ENCODE data around the gene ABCG8. TPM values are rescaled to one million over a fixed set of nuclear protein-coding genes. Genes with fewer than 3 reads are reported as not detected.

Gene ABCG8
- total RNA-seq, 1 donor from 2014 or later: not detected

DNA sequence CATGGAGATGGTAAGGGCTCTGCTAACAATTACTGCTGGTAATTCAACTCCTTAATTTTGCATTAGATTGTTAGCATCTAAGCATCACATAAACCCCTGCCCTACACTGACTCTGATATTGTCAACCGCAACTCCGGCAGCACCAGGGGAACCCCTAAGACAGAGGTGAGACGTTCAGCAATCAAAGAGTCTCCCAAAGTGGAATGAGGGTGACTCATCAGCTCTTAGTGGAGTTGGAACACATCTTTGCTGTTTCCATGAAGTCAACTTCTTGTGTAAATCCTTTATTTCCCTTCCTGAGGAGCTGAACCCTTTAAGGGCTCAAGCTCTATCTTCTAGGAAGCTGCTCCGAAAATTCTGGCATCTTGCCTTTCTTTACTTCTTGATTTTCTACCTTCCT, 52.1 kb downstream of the ABCG8 start:
- Mint-ChIP-seq H3K36me3 (ENCODE audit: low read depth, unreplicated experiment) (peaks cover 21% of the 10 kb centered on the region), H3K27me3 (ENCODE audit: unreplicated experiment) (peaks cover 3% of the 10 kb centered on the region), H3K9me3 (ENCODE audit: unreplicated experiment) (no peaks in the 10 kb centered on the region), H3K4me1 (ENCODE audit: unreplicated experiment) (no peaks in the 10 kb centered on the region), H3K27ac (ENCODE audit: unreplicated experiment) (no peak overlapping the region), H3K4me3 (ENCODE audit: unreplicated experiment) (peak overlapping the region; percentile 13)
- TF ChIP-seq, protein P1, sequence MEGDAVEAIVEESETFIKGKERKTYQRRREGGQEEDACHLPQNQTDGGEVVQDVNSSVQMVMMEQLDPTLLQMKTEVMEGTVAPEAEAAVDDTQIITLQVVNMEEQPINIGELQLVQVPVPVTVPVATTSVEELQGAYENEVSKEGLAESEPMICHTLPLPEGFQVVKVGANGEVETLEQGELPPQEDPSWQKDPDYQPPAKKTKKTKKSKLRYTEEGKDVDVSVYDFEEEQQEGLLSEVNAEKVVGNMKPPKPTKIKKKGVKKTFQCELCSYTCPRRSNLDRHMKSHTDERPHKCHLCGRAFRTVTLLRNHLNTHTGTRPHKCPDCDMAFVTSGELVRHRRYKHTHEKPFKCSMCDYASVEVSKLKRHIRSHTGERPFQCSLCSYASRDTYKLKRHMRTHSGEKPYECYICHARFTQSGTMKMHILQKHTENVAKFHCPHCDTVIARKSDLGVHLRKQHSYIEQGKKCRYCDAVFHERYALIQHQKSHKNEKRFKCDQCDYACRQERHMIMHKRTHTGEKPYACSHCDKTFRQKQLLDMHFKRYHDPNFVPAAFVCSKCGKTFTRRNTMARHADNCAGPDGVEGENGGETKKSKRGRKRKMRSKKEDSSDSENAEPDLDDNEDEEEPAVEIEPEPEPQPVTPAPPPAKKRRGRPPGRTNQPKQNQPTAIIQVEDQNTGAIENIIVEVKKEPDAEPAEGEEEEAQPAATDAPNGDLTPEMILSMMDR (IDR thresholded peaks at IDR 0.05; ENCODE audit: unreplicated experiment): no peak
- DNase-seq (ENCODE audit: low spot score): no peak

DNA sequence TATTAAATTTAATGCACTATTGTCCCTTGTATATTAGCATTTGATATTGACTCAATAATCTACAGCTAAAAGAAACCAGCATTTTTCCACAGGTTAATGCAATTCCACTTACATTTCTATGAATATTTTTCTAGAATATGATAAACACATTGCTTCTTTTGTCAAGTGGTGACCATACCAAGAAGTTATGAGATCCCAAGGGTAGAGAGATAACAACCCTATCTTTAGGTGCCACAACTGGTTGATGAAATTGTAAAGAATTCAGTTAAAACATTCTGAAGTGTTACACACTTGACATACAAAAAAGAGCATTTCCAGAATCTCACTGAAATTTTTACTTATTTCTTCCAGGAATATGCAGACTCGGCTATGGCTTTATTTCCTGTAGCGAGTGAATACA, 56.0 kb downstream of the ABCG8 start:
- Mint-ChIP-seq H3K36me3 (ENCODE audit: low read depth, unreplicated experiment) (peaks cover 11% of the 10 kb centered on the region), H3K9me3 (ENCODE audit: unreplicated experiment) (no peaks in the 10 kb centered on the region), H3K27ac (ENCODE audit: unreplicated experiment) (no peak overlapping the region), H3K27me3 (ENCODE audit: unreplicated experiment) (peaks cover 1% of the 10 kb centered on the region), H3K4me1 (ENCODE audit: unreplicated experiment) (no peaks in the 10 kb centered on the region), H3K4me3 (ENCODE audit: unreplicated experiment) (no peak overlapping the region)
- TF ChIP-seq, protein P1 (IDR thresholded peaks at IDR 0.05; ENCODE audit: unreplicated experiment): no peak
- DNase-seq (ENCODE audit: low spot score): no peak

DNA sequence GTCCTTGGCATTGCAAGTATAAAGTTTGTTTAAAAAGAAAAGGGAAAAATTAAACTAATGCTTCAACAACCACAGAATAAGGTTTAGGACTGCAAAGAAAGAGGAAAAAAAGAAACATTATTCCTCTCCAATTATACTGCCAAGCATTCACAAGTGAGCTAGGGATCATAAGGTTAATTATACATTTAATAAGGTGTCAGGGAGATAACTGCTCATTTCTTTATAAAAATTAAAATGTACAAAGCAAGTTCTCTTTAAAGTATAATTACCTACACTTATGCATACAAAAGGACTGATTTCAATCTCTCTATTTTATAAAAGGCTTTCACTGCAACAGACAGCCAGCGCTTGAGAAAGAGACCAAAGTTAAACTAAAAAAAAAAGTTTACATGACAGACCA, 58.1 kb downstream of the ABCG8 start:
- TF ChIP-seq, protein P1 (IDR thresholded peaks at IDR 0.05; ENCODE audit: unreplicated experiment): no peak

DNA sequence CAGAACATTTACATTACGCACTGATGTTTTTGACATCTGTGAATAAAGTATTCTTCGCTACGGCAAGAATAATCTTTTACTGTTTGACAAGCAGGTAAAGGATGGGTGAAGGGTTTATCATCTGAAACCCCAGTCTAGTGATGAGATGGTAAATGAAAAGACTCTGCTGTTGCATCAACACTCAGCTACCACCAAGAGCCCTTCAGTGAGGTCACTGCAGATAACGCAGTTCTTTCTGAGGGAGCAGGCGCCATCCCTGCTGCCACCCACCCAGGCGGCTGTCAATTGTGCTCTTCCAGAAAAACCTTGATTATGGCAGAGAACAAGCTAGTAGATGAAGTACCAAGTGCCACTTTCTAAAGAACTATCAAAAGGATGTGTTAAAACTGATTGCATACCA, 58.7 kb downstream of the ABCG8 start:
- no peak overlapping the region for H3K27ac Mint-ChIP-seq (ENCODE audit: unreplicated experiment)
- H3K27me3 Mint-ChIP-seq (ENCODE audit: unreplicated experiment): no peaks in the 10 kb centered on the region
- H3K4me3 Mint-ChIP-seq (ENCODE audit: unreplicated experiment): no peak overlapping the region
- no peaks in the 10 kb centered on the region for H3K9me3 Mint-ChIP-seq (ENCODE audit: unreplicated experiment)
- no peaks in the 10 kb centered on the region for H3K4me1 Mint-ChIP-seq (ENCODE audit: unreplicated experiment)
- TF ChIP-seq, protein P1 (IDR thresholded peaks at IDR 0.05; ENCODE audit: unreplicated experiment): no peak
- H3K36me3 Mint-ChIP-seq (ENCODE audit: low read depth, unreplicated experiment): peaks cover 8% of the 10 kb centered on the region
- no peak for DNase-seq (ENCODE audit: low spot score)

More for the DNA sequence above, 58.1 kb downstream of the ABCG8 start:
- Mint-ChIP-seq H3K36me3 (ENCODE audit: low read depth, unreplicated experiment) (peaks cover 11% of the 10 kb centered on the region), H3K4me1 (ENCODE audit: unreplicated experiment) (no peaks in the 10 kb centered on the region), H3K9me3 (ENCODE audit: unreplicated experiment) (no peaks in the 10 kb centered on the region), H3K27ac (ENCODE audit: unreplicated experiment) (no peak overlapping the region), H3K27me3 (ENCODE audit: unreplicated experiment) (no peaks in the 10 kb centered on the region), H3K4me3 (ENCODE audit: unreplicated experiment) (no peak overlapping the region)
- DNase-seq (ENCODE audit: low spot score): no peak

DNA sequence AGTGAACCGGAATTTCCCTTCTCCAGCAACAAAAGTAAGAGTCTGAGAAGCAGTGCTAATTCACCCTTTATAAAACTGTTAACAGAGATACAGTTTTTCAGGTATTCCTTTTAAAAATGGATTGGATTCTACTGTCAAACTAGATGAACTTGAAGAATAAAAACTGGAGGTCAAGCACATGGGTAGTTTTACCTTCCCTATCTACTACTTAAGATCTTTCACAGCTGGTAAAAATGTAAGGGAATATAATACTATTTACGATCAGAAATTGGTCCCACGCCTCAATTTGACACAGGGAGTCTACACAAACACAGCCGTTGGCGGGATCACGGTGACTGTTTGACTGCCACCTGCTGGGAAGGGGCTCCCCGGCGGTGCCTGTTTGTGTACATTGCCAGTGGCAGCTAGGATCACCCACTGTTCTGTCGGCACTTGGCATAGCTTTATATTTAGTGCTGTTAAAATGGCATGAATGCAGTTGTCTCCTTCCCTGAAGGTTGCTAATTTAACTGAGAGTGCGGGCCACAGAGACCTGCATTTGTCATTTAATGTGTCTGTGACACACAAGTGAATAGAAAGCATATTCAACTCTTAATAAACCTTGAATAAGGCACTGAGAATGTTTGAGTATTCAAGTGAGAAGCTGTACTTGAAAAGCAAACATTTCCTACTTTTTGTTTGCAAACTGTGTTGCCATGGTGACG, 59.5 kb downstream of the ABCG8 start:
- peaks cover under 1% of the 10 kb centered on the region for H3K36me3 Mint-ChIP-seq (ENCODE audit: low read depth, unreplicated experiment)
- TF ChIP-seq, protein P1 (IDR thresholded peaks at IDR 0.05; ENCODE audit: unreplicated experiment): no peak
- no peaks in the 10 kb centered on the region for H3K9me3 Mint-ChIP-seq (ENCODE audit: unreplicated experiment)
- peak; percentile 39 for DNase-seq (ENCODE audit: low spot score)
- H3K27ac Mint-ChIP-seq (ENCODE audit: unreplicated experiment): peak overlapping the region; percentile 24
- no peaks in the 10 kb centered on the region for H3K4me1 Mint-ChIP-seq (ENCODE audit: unreplicated experiment)
- no peaks in the 10 kb centered on the region for H3K27me3 Mint-ChIP-seq (ENCODE audit: unreplicated experiment)
- H3K4me3 Mint-ChIP-seq (ENCODE audit: unreplicated experiment): no peak overlapping the region
